ENCODE measurements around the gene ARHGEF2. TPM values are rescaled to one million over a fixed set of nuclear protein-coding genes. Genes with fewer than 3 reads are reported as not detected.

Gene ARHGEF2
- total and polyA plus RNA-seq, 3 experiments from 2014 or later = 18.8 to 176 (median 168) TPM

- CTCF ChIA-PET = interaction anchor here (1.0 to 4.0 kb wide), 4 partner anchors 13 to 43 kb away, joined by 4 to 18 read pairs (median 6); partner anchors contain the start of genes ARHGEF2 and KHDC4
- no peaks in the 10 kb centered on the region for H3K9me3 ChIP-seq (ENCODE audit: low read length)
- H3K4me3 ChIP-seq (ENCODE audit: low read length) = no peak overlapping the region
- no peaks in the 10 kb centered on the region for H3K27me3 Mint-ChIP-seq
- POLR2A ChIA-PET = interaction anchor here (1.0 kb wide), 3 partner anchors 9 to 14 kb away, joined by 4 to 10 read pairs (median 4); partner anchors contain the start of gene KHDC4
- peaks cover 27% of the 10 kb centered on the region for H3K36me3 ChIP-seq (ENCODE audit: insufficient read depth, low read length)
- H3K4me1 ChIP-seq (ENCODE audit: insufficient read depth, low read length) = peaks cover 32% of the 10 kb centered on the region
- peak overlapping the region; percentile 83 to 95 (median 90) for H3K27ac Mint-ChIP-seq
- no peaks in the 10 kb centered on the region for H3K27me3 ChIP-seq (ENCODE audit: insufficient read depth, low read length, poor library complexity, severe bottlenecking)
- no peaks in the 10 kb centered on the region for H3K9me3 Mint-ChIP-seq
- H3K27ac ChIP-seq (ENCODE audit: low read depth, low read length) = peak overlapping the region; percentile 32
- peak overlapping the region; percentile 5 to 88 (median 53) for H3K4me3 Mint-ChIP-seq
- H3K36me3 Mint-ChIP-seq = peaks cover 0 to 47% (median 7%) of the 10 kb centered on the region in 3 donors
- DNase-seq = no peak
- peaks cover 23 to 44% (median 33%) of the 10 kb centered on the region in 3 donors for H3K4me1 Mint-ChIP-seq
Observed at GRCh38 chr1:155946633-155947219, 31.6 kb downstream of the ARHGEF2 start.

DNA sequence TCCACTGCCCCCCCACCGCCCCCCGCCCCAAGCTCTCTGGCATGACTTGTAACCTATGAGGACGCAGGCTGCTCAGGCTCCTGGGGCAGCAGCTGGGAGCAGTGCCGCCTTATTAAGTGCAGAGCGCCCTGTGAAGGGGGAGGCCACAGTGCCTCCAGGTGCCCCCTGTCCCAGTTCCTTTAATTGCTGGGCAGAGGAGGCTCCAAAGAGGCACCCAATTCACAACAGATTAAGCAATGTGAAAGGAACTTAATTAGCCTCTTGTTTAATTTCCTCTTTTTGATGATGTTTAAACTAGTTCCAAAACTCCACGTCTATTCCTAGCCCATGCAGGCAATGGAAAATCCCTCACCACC, 33.9 kb downstream of the ARHGEF2 start:
- Histone ChIP-seq H3K36me3 (ENCODE audit: insufficient read depth, low read length) (peaks cover 8% of the 10 kb centered on the region), H3K27ac (ENCODE audit: low read depth, low read length) (no peak overlapping the region), H3K4me3 (ENCODE audit: low read length) (no peak overlapping the region), H3K9me3 (ENCODE audit: low read length) (no peaks in the 10 kb centered on the region), H3K27me3 (ENCODE audit: insufficient read depth, low read length, poor library complexity, severe bottlenecking) (no peaks in the 10 kb centered on the region), H3K4me1 (ENCODE audit: insufficient read depth, low read length) (peaks cover 50% of the 10 kb centered on the region)
- POLR2A ChIA-PET = interaction anchor here (0.7 to 2.1 kb wide), 3 partner anchors 10 to 37 kb away, joined by 3 to 11 read pairs (median 5); no protein-coding TSS in a partner anchor
- H3K27me3 Mint-ChIP-seq = no peaks in the 10 kb centered on the region
- H3K36me3 Mint-ChIP-seq = peaks cover 0 to 28% (median 4%) of the 10 kb centered on the region in 3 donors
- no peaks in the 10 kb centered on the region for H3K9me3 Mint-ChIP-seq
- peak overlapping the region in 2 of 7 donors; percentile 15 to 21 for H3K4me3 Mint-ChIP-seq
- CTCF ChIA-PET = interaction anchor here (1.4 to 4.0 kb wide), 2 partner anchors 10 to 33 kb away, joined by 4 to 18 read pairs; partner anchors contain the start of genes ARHGEF2 and KHDC4
- DNase-seq = no peak
- peak overlapping the region; percentile 17 to 95 (median 82) for H3K27ac Mint-ChIP-seq
- H3K4me1 Mint-ChIP-seq = peaks cover 41 to 63% (median 49%) of the 10 kb centered on the region in 3 donors

DNA sequence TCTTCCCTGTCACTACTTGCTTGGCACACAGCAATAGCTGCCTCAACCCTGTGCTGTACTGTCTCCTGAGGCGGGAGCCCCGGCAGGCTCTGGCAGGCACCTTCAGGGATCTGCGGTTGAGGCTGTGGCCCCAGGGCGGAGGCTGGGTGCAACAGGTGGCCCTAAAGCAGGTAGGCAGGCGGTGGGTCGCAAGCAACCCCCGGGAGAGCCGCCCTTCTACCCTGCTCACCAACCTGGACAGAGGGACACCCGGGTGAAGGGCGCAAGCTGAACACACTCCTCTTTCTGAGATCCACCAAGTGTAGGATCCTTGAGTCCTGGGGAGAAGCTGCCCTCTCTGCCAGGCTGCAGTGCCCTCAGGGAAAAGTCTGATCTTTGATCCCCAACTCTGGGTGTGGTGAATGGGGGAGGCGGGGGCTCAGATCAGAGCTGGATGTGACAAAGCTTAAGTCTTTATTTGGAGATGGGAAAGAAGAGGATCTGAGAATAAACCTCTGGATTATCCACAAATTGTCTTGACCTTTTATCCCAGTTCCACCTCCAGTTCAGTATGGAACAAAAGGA, 35.7 kb downstream of the ARHGEF2 start:
- no peaks in the 10 kb centered on the region for H3K27me3 Mint-ChIP-seq
- ChIA-PET POLR2A (interaction anchor here (1.3 kb wide), 1 partner anchor 37 kb away, joined by 3 read pairs; no protein-coding TSS in a partner anchor), CTCF (interaction anchor here (4.0 kb wide), 1 partner anchor 35 kb away, joined by 18 read pairs; the partner anchor contains the start of gene ARHGEF2)
- H3K9me3 ChIP-seq (ENCODE audit: low read length) = no peaks in the 10 kb centered on the region
- H3K27ac Mint-ChIP-seq = peak overlapping the region in 2 of 8 donors; percentile 6 to 57
- H3K9me3 Mint-ChIP-seq = no peaks in the 10 kb centered on the region
- H3K36me3 Mint-ChIP-seq = peaks cover 0 to 16% (median 4%) of the 10 kb centered on the region in 3 donors
- peaks cover 46 to 67% (median 55%) of the 10 kb centered on the region in 3 donors for H3K4me1 Mint-ChIP-seq
- H3K27me3 ChIP-seq (ENCODE audit: insufficient read depth, low read length, poor library complexity, severe bottlenecking) = no peaks in the 10 kb centered on the region
- peaks cover 50% of the 10 kb centered on the region for H3K4me1 ChIP-seq (ENCODE audit: insufficient read depth, low read length)
- H3K4me3 Mint-ChIP-seq = no peak overlapping the region
- no peak overlapping the region for H3K4me3 ChIP-seq (ENCODE audit: low read length)
- peaks cover 8% of the 10 kb centered on the region for H3K36me3 ChIP-seq (ENCODE audit: insufficient read depth, low read length)
- peak in 1 of 5 donors; percentile 32 for DNase-seq
- H3K27ac ChIP-seq (ENCODE audit: low read depth, low read length) = no peak overlapping the region

DNA sequence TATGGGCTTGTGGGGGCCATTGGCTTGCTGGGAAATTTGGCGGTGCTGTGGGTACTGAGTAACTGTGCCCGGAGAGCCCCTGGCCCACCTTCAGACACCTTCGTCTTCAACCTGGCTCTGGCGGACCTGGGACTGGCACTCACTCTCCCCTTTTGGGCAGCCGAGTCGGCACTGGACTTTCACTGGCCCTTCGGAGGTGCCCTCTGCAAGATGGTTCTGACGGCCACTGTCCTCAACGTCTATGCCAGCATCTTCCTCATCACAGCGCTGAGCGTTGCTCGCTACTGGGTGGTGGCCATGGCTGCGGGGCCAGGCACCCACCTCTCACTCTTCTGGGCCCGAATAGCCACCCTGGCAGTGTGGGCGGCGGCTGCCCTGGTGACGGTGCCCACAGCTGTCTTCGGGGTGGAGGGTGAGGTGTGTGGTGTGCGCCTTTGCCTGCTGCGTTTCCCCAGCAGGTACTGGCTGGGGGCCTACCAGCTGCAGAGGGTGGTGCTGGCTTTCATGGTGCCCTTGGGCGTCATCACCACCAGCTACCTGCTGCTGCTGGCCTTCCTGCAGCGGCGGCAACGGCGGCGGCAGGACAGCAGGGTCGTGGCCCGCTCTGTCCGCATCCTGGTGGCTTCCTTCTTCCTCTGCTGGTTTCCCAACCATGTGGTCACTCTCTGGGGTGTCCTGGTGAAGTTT, 36.4 kb downstream of the ARHGEF2 start:
- no peak overlapping the region for H3K4me3 ChIP-seq (ENCODE audit: low read length)
- no peaks in the 10 kb centered on the region for H3K9me3 Mint-ChIP-seq
- peaks cover 47% of the 10 kb centered on the region for H3K4me1 ChIP-seq (ENCODE audit: insufficient read depth, low read length)
- ChIA-PET CTCF (no interaction called here), POLR2A (interaction anchor here (0.5 kb wide), 1 partner anchor 98 kb away, joined by 6 read pairs; no protein-coding TSS in a partner anchor)
- no peaks in the 10 kb centered on the region for H3K27me3 ChIP-seq (ENCODE audit: insufficient read depth, low read length, poor library complexity, severe bottlenecking)
- H3K9me3 ChIP-seq (ENCODE audit: low read length) = no peaks in the 10 kb centered on the region
- no peak for DNase-seq
- peak overlapping the region in 2 of 8 donors; percentile 33 to 57 for H3K27ac Mint-ChIP-seq
- peaks cover 4% of the 10 kb centered on the region for H3K36me3 ChIP-seq (ENCODE audit: insufficient read depth, low read length)
- no peak overlapping the region for H3K4me3 Mint-ChIP-seq
- H3K4me1 Mint-ChIP-seq = peaks cover 43 to 63% (median 50%) of the 10 kb centered on the region in 3 donors
- H3K27me3 Mint-ChIP-seq = no peaks in the 10 kb centered on the region
- no peak overlapping the region for H3K27ac ChIP-seq (ENCODE audit: low read depth, low read length)
- H3K36me3 Mint-ChIP-seq = peaks cover 0 to 9% (median 3%) of the 10 kb centered on the region in 3 donors

- H3K4me3 Mint-ChIP-seq = peak within 1 kb of the TSS in 1 of 7 donors; percentile 11
- Histone ChIP-seq H3K27ac (ENCODE audit: low read depth, low read length) (no peak within 1 kb of the TSS), H3K4me1 (ENCODE audit: insufficient read depth, low read length) (peaks cover 39% of the 10 kb centered on the region), H3K27me3 (ENCODE audit: insufficient read depth, low read length, poor library complexity, severe bottlenecking) (no peaks in the 10 kb centered on the region), H3K9me3 (ENCODE audit: low read length) (no peaks in the 10 kb centered on the region), H3K36me3 (ENCODE audit: insufficient read depth, low read length) (no peaks in the 10 kb centered on the region), H3K4me3 (ENCODE audit: low read length) (no peak within 1 kb of the TSS)
- no peaks in the 10 kb centered on the region for H3K9me3 Mint-ChIP-seq
- ChIA-PET CTCF (interaction anchor here (0.9 to 3.7 kb wide), 2 partner anchors 35 to 49 kb away, joined by 3 to 44 read pairs; no protein-coding TSS in a partner anchor), POLR2A (interaction anchor here (0.8 kb wide), 1 partner anchor 35 kb away, joined by 3 read pairs; no protein-coding TSS in a partner anchor)
- peak within 1 kb of the TSS; percentile 50 to 85 (median 72) for H3K27ac Mint-ChIP-seq
- no peak for DNase-seq
- H3K4me1 Mint-ChIP-seq = peaks cover 35 to 55% (median 43%) of the 10 kb centered on the region in 3 donors
- no peaks in the 10 kb centered on the region for H3K27me3 Mint-ChIP-seq
- H3K36me3 Mint-ChIP-seq = peaks cover 0 to 2% (median 0%) of the 10 kb centered on the region in 3 donors
Observed at GRCh38 chr1:155940993-155941844, 37.1 kb downstream of the ARHGEF2 start, which contains the start of gene RXFP4. TSS of gene RXFP4 (plus strand) at chr1:155941638. CDS start at chr1:155941710, 72 bp downstream.

DNA sequence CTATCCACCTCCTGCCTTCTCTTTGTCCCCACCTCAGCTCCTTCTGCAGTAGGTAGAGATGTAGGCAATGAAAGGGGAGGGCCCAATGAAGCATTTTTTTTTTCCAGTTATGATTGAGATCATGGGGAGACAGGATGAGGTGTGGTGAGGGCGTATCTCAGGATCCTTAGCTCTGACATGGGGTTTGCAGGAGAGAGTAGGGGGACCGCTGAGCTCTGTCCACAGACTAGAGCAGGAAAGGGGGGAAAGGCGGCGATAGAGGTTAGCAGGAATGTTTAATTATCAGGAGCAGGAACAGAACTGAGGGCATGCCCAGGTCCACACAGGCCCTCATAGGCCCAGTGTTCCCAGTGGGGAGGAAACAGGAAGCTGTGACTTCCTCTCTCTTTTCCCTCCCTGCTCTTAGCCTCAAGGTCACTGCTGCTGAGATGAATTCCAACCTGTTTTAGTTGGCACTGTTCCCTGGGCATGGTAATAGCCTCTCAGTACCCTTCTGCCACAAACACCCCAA, 37.8 kb downstream of the ARHGEF2 start:
- DNase-seq = no peak
- Mint-ChIP-seq H3K4me1 (peaks cover 29 to 48% (median 38%) of the 10 kb centered on the region in 3 donors), H3K4me3 (peak overlapping the region in 1 of 7 donors; percentile 11), H3K9me3 (no peaks in the 10 kb centered on the region), H3K27ac (peak overlapping the region; percentile 1 to 85 (median 72)), H3K36me3 (no peaks in the 10 kb centered on the region), H3K27me3 (no peaks in the 10 kb centered on the region)
- ChIA-PET POLR2A (interaction anchor here (0.8 kb wide), 1 partner anchor 36 kb away, joined by 3 read pairs; no protein-coding TSS in a partner anchor), CTCF (interaction anchor here (0.9 to 3.7 kb wide), 2 partner anchors 36 to 50 kb away, joined by 3 to 44 read pairs; no protein-coding TSS in a partner anchor)
- Histone ChIP-seq H3K4me1 (ENCODE audit: insufficient read depth, low read length) (peaks cover 32% of the 10 kb centered on the region), H3K4me3 (ENCODE audit: low read length) (no peak overlapping the region), H3K9me3 (ENCODE audit: low read length) (no peaks in the 10 kb centered on the region), H3K27ac (ENCODE audit: low read depth, low read length) (no peak overlapping the region), H3K36me3 (ENCODE audit: insufficient read depth, low read length) (no peaks in the 10 kb centered on the region), H3K27me3 (ENCODE audit: insufficient read depth, low read length, poor library complexity, severe bottlenecking) (no peaks in the 10 kb centered on the region)

- Histone ChIP-seq H3K36me3 (ENCODE audit: insufficient read depth, low read length) (no peaks in the 10 kb centered on the region), H3K4me1 (ENCODE audit: insufficient read depth, low read length) (peaks cover 32% of the 10 kb centered on the region), H3K9me3 (ENCODE audit: low read length) (no peaks in the 10 kb centered on the region), H3K27me3 (ENCODE audit: insufficient read depth, low read length, poor library complexity, severe bottlenecking) (no peaks in the 10 kb centered on the region), H3K4me3 (ENCODE audit: low read length) (no peak overlapping the region), H3K27ac (ENCODE audit: low read depth, low read length) (no peak overlapping the region)
- Mint-ChIP-seq H3K4me3 (peak overlapping the region in 2 of 7 donors; percentile 25 to 40), H3K4me1 (peaks cover 24 to 33% (median 29%) of the 10 kb centered on the region in 3 donors), H3K36me3 (no peaks in the 10 kb centered on the region), H3K27ac (peak overlapping the region in 1 of 8 donors; percentile 73), H3K27me3 (no peaks in the 10 kb centered on the region), H3K9me3 (no peaks in the 10 kb centered on the region)
- DNase-seq = peak in 2 of 5 donors; percentile 26 to 48
- POLR2A ChIA-PET = interaction anchor here (0.6 to 1.0 kb wide), 3 partner anchors 8 to 51 kb away, joined by 3 to 5 read pairs (median 4); partner anchors contain the start of gene ARHGEF2
- CTCF ChIA-PET = interaction anchor here (0.6 to 3.7 kb wide), 19 partner anchors 8 to 128 kb away, joined by 3 to 44 read pairs (median 4); partner anchors contain the start of gene ARHGEF2
Observed at GRCh38 chr1:155938220-155938627, 40.1 kb downstream of the ARHGEF2 start.

Measured in CD8-positive, alpha-beta memory T cell (primary cell).